ENCODE results near the gene GHRL.

Gene GHRL

DNA sequence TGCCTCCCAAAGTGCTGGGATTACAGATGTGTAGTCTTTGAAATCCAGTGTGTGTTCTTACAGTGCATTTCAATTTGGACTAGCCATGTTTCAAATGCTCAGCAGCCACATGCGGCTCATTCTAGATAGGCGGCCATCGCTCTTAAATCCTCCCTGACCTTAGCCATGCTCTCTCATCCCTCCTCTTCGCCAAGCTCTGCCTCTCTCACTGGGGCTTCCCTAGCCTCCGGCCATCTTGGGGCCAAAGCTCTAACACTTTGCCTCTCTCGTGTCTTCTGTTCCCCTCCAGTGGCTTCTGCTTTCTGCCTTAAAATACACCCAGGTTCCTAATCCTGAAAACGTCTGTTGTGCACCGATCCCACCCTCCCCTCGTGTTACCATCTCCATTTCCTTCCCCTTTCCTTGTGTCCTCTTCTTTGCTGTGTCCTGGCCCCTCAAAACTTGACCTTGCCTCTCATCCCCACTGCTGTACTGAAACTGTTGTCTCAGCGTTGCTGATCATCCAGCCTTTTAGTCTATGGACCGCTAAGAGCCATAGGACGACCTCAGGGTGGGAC, 1.4 kb upstream of the GHRL start:
- DNase-seq, result no peak

DNA sequence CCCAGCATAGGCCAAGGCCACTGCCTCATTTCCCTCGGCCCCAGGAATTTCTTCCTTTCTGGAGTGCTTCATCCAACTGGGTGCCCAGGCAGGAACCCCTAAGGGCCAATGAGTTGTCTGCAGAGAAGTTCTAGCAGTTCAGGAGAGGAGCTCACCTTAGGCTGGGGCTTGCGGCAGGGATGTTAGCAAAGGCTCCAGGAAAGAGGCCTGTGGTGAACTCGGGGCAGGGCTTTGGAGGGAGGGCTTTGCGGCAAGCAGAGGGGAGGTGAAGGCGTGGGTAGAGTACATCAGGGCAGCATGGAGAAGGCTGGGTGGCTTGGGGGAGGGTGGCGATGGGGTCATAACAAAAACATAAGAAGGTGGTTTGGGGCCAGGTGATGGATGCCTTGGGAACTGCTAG, 1.1 kb downstream of the GHRL start:
- no peak for DNase-seq

DNA sequence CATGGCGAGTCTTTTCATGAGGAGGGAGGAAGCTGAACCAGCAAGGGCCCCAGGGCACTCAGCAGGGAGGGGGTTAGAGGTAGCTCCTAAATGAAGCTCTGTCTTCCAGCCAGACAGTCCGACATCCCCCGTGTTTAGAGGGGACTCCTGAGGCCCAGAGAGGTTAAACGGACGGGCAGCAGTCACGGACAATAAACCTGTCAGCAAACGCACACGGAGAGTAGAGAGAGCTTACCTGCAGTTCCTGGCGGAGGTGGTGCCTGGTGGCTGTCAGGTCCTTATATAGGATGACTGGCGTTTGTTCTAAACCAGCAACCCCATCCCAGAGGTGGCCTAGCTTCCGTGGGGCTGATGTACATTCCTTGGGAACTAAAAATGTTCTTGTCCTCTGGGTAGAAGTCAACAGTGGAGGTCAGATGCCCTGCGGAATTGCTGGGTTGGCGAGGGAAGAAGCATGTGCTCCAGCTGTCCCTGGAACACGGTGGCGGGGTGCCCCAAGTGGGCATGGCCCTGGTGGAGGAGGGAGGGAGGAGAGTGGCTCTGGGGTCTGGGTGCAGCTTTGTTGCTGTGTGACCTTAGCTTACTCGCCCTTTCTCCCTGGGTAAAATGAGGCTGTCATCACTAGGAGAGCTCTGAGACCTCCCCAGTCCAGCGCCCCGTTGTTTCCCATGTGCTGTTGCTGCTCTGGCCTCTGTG, 2.1 kb downstream of the GHRL start:
- DNase-seq, result no peak

DNA sequence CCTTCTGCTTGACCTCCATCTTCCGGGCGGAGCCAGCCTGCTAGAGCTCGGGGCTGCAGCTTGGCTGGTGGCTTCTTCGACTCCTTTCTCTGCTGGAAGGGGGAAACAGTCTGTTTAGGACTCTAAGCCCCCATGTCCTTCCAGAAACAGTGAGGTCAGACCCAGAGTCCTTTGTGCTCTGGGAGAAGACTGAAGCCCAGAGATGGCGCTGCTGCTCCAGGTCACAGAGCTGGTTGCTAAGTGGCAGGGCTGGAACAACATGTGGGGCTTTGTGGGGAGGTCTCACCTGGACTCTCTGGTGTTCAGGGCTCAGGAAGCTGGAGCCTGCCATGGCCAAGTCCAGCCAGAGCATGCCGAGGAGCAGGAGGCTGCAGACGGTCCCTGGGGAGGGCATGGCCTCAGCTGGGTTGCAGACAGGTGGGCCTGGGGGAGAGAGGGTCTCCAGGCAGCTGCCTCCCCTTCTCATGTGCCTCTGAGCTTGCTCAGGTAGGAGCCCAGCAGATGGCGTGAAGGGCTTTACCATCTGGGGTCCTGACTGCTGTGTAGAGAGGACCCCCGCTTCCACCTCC, 2.9 kb downstream of the GHRL start:
- DNase-seq, result no peak

DNA sequence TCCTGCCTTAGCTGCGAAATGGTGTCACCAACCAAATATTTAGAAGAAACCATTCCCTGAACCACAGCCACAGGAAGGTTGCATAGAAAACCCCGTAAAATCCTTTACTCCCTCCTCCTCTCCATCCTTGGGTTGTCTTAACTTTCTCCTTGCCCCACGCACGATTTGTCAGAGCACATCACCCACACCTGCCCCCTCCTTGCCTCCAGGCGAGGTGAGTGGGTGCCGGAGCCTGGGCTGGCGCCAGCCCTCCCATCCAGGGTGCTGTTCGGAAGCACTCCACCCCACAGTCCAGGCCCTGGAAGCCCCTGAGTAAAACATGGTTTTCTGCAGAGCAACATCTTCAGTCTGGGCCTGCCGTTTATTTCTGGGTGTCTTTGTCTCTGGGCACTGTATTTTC, 3.7 kb downstream of the GHRL start:
- no peak for DNase-seq

DNA sequence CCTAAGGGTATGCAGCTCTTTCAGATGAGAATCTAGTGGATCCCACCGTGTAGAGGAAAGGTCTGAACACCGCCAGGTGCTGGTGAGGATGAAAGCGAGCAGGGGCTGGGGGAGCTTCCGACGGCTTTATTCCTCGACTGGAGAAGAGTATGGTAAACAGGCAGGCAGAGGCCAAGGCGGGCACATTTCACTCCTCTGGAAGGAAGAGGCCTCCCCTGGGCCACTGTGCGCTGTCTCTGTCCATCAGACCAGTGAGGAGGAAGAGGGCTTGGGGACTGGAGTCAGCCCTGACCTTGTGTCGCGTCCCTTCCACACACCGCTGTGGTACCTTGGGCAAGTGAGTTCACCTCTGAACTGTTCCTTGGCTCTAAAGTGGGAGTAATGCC, 4.2 kb downstream of the GHRL start:
- DNase-seq, result no peak

DNA sequence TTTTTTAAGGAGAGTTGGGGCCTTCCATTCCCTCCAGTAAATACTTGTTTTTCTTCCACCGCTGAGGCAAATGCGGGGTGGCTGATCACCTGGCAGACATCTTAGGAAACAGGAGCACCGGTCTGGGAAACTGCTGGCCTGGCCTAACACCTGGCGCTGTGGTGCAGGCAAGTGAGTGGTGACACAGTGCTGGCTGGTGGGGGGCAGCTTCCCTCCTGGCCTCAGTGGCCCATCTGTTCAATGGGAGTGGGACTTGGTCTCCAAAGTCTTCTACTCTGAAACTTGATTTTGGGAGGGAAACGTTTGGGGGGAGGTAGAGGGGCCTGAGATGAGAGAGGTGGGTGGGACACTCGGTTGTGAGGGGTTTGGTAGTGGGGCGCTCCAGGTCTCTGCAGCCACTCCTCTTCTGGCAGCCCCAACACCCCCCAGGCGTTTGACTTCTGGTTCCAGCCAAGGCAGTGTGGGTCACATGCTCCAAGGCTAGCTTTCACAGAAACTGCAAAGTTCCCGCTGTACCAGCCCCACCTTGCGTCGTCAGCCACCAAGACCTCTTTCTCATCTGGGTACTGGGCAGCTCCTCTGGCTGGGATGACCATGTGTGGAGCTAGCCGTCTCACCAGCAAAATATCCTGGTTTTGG, 4.7 kb downstream of the GHRL start:
- no peak for DNase-seq

DNA sequence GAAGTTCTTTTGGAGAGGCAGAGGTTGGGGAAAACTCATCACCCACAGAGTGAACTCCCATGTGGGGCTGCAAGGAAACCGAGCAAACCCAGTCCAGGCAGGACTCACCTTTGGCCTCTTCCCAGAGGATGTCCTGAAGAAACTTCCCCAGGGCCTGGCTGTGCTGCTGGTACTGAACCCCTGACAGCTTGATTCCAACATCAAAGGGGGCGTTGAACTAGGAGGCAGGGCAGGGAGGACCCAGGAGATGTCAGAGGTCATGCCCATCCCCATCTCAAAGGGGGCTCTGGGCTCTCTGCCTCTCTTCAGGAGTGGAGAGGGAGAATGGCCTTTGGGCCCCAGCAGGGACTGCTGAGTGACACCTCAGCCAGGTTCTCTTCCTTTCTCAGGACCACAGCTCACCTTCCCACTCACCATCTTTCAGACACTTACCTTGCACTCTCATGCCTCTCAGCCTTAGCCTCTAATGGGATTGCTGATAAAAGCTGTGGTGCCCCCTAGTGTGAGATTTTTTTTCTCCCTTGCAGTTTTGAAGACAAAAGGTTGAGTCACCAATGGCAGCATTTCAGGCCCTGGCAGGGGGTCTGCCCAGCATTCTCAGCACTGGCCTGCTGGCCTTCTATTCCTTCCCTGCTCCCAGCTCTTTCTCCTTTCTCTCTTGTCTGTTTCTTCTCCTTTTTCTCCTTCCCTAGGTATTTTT, 6.0 kb downstream of the GHRL start:
- no peak for DNase-seq

DNA sequence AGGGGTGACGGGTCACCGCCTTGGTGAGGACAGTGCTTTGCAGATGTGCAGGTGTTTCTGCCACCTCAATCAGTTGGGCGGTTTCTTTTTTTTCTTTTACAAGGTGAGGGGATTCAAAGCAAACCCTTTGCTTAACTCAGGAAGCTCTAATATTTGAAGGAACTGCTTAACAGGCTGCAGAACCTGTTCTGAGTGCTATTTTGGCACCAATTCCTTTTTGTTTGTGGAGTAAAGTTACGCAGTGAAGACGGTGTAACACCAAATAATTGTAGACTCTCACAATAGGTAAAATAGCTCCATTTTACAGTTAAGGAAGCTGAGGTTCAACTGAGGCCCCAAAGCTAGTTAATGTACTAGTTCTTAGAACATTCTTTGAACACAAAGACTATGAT, 6.6 kb downstream of the GHRL start:
- no peak for DNase-seq

DNA sequence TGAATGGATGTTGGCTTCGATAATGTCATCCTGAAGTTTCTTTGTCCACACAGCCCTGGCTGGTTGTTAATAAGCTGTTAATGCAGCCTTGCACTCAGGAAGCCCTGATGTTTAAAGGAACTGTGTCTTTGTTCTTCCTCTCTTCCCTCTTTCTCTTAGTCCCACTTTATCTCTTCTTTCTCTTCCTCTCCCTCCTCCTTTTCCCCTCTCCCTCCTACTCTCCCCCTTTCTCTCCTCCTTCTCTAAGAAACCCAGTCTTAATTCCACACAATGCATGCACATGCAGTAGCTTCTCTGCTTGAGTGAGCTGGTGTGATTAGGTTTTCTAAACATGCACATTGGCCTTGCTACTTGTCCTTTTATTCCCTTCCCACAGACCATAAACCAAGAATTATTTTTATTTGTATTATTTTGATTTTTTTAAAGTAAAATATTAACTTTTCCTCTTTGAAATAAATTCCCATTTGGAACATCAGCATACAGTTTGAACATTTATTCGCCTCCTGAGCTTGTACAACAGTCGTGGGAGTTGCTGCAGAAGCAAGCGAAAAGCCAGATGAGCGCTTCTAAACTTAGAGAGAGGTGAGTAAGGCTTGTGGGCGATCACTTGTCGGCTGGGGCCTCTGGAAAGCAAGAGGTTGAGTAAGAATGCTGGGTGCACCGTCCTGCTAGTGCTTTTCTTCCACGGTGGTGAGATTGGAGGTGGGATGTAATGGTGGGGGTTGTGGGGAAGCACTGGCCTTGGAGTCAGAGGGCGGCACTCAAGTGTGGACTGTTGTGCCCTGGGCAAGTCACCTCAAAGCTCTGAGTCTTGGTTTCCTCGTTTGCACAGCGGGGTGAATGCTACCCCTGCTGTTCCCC, 7.2 kb downstream of the GHRL start:
- DNase-seq, result no peak

DNA sequence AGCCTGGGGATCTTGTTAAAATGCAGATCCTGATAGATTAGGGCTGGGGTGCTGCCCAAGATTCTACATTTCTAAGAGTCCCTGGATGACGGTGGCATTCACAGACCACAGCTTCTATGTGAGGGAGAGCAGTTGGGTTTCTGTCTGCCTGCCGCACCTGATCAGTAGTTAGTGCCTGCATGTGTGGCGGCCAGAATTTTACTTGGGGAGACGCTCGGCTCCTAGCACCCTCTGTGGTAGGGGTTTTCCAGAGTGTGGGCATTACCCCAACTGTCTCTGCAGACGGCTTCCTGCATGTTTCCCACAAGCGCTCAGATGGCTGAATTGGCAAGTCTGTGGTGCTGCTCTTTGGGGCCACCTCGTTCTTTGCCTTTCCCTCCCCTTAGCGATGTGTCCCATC, 8.3 kb downstream of the GHRL start:
- DNase-seq, result no peak

DNA sequence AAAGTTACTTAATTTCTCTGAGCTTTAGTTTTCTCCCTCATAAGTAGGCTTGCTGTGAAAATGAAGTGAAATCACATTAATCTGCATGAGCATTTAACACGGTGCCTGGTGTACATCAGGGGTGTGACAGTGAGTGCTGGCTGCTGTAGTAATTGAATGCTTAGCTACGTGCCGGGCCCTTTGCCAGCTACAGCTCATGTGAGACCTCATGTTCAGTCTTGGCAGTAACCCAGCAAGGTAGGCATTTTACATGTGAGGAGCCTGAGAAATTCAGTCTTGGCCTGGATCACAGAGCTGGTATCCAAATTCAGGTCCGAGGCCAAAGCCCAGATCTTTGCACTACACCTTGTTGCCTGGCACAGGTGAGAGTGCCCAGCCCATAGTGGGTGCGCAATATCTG, 9.1 kb downstream of the GHRL start:
- DNase-seq, result no peak

DNA sequence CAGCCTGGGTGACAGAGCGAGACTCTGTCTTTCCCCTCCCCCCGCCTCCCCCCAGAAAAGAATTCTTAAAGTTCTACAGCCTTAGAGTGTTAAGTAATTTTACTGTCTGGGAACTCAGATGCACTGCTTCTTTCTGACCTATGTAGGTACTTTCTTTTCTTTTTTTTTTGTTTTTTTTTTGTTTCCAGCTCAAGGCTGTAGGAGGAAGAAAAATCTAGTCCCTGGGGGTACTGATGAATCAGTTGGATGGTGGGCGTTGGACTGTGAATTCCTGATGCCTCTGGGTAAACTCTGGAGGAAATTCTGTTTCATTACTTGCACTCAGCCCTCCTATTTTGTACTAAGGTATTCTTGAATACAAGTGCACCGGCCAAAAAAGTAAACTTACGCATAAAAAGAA, 10.8 kb downstream of the GHRL start:
- no peak for DNase-seq

DNA sequence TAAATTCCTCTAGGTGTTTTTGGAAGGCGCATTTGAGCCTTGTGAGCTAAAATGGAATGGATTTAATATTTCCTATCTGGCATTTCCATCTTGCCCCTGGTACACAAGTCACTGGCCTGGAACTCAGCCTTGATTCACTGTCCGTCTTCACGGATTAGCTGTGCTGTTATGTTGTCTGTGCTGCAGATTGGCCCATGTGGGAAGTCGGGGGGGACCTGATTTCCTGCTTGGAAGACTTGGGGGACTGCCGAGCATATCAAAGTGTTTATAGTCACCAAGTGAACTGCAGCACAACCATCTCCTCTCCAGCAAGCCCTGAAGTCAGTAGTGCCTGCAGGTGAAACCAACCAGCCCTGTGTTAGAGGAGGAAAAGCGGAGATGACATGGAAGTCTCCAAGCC, 12.2 kb downstream of the GHRL start:
- DNase-seq, result no peak

DNA sequence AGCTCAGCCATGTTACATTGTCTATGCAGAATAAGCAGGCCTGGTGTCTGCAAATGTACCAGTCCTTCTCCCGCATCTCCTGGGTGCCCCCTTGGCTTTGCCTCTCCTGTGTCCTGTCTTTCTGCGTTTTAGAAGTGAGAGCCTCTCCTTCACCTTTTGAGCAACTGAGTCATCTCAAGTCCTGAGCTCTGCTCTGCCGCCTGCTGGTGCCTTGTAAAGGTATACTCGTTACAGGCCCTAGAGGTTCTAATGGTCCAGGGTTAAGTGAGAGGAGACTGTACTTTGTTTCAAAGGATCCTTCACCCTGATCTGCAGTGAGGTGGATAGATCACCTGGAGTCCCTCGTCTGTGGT, 12.6 kb downstream of the GHRL start:
- DNase-seq, result no peak

DNA sequence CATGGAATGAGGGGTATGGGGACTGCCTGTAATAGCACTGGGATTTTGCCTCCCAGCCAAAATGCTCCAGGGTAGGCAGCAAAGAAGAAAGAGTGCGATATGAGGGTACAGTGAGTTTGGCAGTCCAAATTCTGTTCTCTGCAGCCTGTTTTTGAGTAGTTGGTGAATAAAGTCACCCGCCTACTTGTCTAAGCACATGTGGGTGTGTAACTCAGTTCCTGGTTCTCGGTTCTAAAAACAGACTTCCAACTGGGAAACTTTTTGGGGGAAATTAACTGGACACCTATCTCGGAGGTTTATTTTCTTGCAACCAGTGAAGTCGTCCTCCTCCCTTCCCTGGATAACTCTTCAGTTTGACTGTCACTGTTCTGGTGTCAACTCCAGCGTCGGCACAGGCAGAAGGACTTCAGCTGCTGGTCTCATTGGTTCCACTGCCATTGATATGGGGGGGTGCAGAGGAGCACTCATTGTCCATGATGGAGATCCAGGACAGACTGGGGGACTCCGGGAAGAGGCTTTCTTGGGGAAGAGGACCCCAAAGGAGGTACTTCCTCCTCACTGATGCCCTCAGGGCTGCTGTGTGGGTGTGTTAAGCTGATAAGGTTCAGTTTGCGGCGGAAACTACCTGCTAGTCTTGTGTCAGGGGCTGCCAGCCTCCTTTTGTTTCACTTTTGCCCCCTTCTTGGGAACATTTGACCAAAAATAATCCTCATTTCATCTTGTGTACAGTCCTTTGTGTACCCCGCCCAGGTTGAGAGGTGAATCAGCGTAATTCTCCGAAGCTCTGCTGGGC, 13.2 kb downstream of the GHRL start:
- DNase-seq, result no peak

DNA sequence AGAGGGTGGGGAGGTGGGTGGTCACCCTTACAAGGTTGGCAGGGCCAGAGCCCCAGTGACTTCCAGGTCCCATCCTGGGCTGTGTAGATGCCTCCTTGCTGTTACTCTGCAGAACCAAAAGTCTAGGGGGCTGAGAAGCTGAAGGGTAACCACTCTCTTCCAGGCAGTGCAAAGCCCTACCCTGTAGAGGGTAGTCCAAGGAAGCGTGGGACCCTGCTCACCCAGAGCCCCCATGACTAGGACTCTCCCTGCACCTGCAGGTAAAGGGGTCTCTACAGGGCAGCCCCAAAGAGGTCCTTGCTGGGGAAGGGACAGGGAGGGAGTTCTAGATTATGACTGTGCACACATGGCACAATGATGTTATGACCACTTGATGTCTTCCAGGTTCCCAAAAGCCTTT, 14.2 kb downstream of the GHRL start:
- DNase-seq, result no peak

DNA sequence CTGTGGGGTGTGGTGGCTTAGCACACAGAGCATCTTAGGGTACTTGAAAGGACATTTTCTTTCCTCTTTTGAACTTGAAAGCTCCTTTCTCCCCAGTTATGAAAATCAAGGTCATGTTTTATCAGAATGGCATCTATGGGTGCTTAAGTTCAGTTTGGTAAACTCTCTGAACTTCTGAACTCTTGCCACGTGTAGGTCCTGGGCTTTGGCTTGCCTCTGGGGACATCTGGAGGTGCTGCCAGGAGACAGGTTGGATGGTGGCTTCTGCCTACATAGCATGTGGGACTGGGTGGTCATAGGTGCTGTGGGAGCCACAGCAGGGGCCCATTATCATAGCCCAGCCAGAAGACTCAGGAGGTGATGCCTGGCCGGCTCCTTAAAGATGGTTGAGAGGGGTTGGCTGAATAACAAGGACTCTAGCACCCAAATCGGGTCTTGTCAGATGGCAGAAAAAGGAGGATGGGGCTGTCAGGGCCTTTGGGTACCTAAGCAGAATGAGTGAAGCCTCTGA, 15.6 kb downstream of the GHRL start:
- DNase-seq, result no peak

DNA sequence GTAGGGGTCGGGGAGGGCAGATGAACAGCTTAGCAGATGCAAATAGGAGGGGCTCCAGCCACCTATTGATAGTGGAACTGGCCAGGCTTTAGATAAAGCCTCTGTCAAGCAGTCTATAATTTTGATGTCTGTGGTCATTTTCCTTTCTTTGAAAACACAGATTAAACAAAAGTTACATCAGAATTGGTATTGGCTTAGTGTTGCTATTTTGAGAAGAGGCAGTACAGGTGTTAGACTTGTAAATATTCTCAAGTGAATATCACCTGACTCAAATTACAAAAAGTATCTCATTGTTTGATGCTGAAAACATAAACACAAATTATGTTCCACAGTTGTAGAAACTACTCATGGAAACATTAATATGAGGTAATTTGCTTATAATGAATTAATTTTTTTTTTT, 18.1 kb downstream of the GHRL start:
- no peak for DNase-seq

DNA sequence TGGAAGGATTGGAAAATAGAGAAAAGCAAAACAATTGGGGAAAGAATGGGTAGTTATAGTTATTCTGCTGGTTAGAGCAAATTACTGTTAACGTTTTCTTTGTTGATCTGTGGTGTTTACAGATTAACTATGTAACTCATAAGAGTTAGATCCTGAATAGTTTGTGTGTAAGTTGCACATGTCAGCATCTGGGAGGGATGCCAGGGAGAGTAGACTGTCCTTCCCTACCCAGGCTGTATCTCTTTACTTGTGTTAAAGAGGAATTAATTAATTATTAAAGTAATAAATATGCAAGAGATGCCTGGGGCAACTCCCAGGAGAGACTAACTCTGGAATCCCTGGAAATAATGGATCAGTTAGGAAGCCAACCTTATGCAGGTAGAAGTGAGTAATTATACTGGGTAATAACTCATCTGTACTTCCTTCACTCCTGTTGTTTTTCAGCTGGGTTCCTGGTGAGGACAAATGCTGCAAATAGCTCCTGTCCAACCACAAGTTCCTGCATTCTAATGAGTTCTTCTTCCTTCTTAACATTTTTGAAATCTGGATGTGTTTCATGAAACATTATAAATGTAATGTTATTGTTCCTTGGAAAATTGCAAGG, 18.9 kb downstream of the GHRL start:
- no peak for DNase-seq

DNA sequence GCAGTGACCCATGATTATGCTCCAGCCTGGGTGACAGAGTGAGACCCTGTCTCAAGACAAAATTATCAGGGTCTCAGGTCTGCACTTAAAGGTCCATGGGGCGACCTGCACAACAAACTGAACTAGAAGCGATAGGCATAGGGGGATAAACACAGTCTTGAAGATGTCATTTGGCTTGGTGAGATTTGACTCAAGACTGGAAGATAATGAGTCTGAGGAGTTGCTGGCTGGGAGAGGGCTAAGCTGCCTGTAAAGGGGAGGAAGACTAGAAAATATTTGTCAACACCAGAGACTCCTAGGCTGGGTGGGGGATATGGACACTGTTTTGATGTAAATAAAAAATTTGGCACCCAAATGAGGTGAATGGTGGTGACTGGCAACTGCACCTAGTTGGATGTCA, 19.8 kb downstream of the GHRL start:
- no peak for DNase-seq
